Measurements from ENCODE around the gene PALM. TPM values are rescaled to one million over a fixed set of nuclear protein-coding genes. Genes with fewer than 3 reads are reported as not detected.
"Not testable (repeated sequence)": the region's sequence is repeated elsewhere in the genome, so short reads cannot be mapped to it uniquely, and the experiment has no call there.

PALM gene
- total and polyA plus RNA-seq, 10 of the 15 experiments (the other 5 are each of a cell fraction or from before 2014, with no cell fraction given): 0.09 to 0.95 (median 0.23) TPM; not detected in 2

- no TSS peak for BruUV-seq (replicated peaks)
- H3K79me2 ChIP-seq (ENCODE audit: control insufficient read depth, insufficient read depth, low read length): no peaks in the 10 kb centered on the region
- POLR2A ChIA-PET: no interaction called here
- H3K9ac ChIP-seq (ENCODE audit: control insufficient read depth, insufficient read depth, low read length): no peak overlapping the region
- intact Hi-C loops (cut with micrococcal nuclease; ENCODE audit: unreplicated experiment) (no loop called here), in situ Hi-C loops (cut with MboI) (no loop called here)
- DNase-seq (ENCODE audit: low read depth, low spot score) (no peak), FAIRE-seq (no peak), ATAC-seq (no peak)
- RAD21 ChIA-PET (ENCODE audit: unreplicated experiment): interaction anchor here (1.0 kb wide), 1 partner anchor 77 kb away, joined by 3 read pairs; the partner anchor contains the start of gene RNF126
- no peaks in the 10 kb centered on the region; the same call in 2 of the 3 replicates for H3K9me3 ChIP-seq (replicated peaks; ENCODE audit: control insufficient read depth, insufficient read depth, low read length)
- 63% methylated on average over 34 of the region's 36 CpGs for WGBS (ENCODE audit: insufficient coverage, insufficient replicate concordance, low lambda C conversion rate, missing lambda C conversion rate)
- TF ChIP-seq JUND (IDR thresholded peaks at IDR 0.05; ENCODE audit: low read depth, low read length): no peak
- H2AFZ ChIP-seq (ENCODE audit: control insufficient read depth, low read depth, low read length): no peak overlapping the region
- no peak overlapping the region for H3K4me3 ChIP-seq
- SMC1A ChIA-PET (ENCODE audit: uncharacterized antibody, unreplicated experiment): interaction anchor here (0.7 kb wide), 1 partner anchor 77 kb away, joined by 3 read pairs; the partner anchor contains the start of gene RNF126
- H3K4me1 ChIP-seq (ENCODE audit: control insufficient read depth, insufficient read depth, low read length): no peaks in the 10 kb centered on the region
- H3K36me3 ChIP-seq (ENCODE audit: control insufficient read depth in 2 of 2, insufficient read depth in 2 of 2, low read length in 1 of 2): no peaks in the 10 kb centered on the region
- no peaks in the 10 kb centered on the region for H4K20me1 ChIP-seq (ENCODE audit: control insufficient read depth, insufficient read depth)
- H3K4me2 ChIP-seq (ENCODE audit: control insufficient read depth, insufficient read depth): no peak overlapping the region
- no peaks in the 10 kb centered on the region for H3K27me3 ChIP-seq (replicated peaks in 1 of 2; ENCODE audit: control insufficient read depth in 2 of 2, insufficient read depth in 2 of 2, low read length in 1 of 2)
- H3K27ac ChIP-seq (ENCODE audit: control insufficient read depth, insufficient read depth): no peak overlapping the region
- CTCF ChIA-PET: interaction anchor here (0.6 to 1.3 kb wide), 3 partner anchors 18 to 77 kb away, joined by 3 to 4 read pairs (median 3); partner anchors contain the start of gene RNF126
Measured at GRCh38 chr19:739998-740715, 31.4 kb downstream of the PALM start.

DNA sequence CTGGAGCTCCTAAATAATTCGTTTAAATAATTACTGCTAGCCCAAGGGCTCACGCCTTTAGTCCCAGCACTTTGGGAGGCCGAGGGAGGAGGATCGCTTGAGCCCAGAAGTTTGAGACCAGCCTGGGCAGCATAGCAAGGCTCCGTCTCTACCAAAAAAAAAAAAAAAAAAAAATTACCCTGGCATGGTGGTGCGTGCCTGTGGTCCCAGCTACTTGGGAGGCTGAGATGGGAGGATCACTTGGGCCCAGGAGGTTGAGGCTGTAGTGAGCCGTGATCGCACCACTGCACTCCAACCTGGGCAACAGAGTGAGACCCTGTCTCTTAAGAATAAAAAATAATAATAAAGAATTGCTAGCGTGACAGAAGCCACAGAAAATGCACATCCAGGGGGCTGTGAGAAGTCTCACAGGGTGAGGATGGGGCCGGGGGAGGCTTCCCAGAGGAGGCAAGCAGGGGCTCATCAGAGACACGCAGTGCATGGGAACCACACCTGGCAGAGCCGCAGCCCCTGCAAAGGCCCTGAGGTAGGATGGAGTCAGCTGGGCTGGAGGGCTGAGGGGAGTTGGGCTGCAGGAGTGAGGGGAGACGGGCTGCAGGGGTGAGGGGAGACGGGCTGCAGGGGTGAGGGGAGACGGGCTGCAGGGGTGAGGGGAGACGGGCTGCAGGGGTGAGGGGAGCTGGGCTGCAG lies 32.2 kb downstream of the PALM start:
- H3K27ac ChIP-seq (ENCODE audit: control insufficient read depth, insufficient read depth); H3K9me3 ChIP-seq (replicated peaks; ENCODE audit: control insufficient read depth, insufficient read depth, low read length); H3K4me3 ChIP-seq; intact Hi-C loops (cut with micrococcal nuclease; ENCODE audit: unreplicated experiment); DNase-seq (ENCODE audit: low read depth, low spot score); H3K9ac ChIP-seq (ENCODE audit: control insufficient read depth, insufficient read depth, low read length); H3K4me2 ChIP-seq (ENCODE audit: control insufficient read depth, insufficient read depth); H4K20me1 ChIP-seq (ENCODE audit: control insufficient read depth, insufficient read depth); H3K36me3 ChIP-seq (ENCODE audit: control insufficient read depth in 2 of 2, insufficient read depth in 2 of 2, low read length in 1 of 2); in situ Hi-C loops (cut with MboI); H2AFZ ChIP-seq (ENCODE audit: control insufficient read depth, low read depth, low read length); H3K4me1 ChIP-seq (ENCODE audit: control insufficient read depth, insufficient read depth, low read length); ATAC-seq; FAIRE-seq; H3K27me3 ChIP-seq (replicated peaks in 1 of 2; ENCODE audit: control insufficient read depth in 2 of 2, insufficient read depth in 2 of 2, low read length in 1 of 2); H3K79me2 ChIP-seq (ENCODE audit: control insufficient read depth, insufficient read depth, low read length); BruUV-seq (replicated peaks): not testable (repeated sequence)
- CTCF ChIA-PET: interaction anchor here (0.6 kb wide), 1 partner anchor 78 kb away, joined by 3 read pairs; the partner anchor contains the start of gene RNF126
- SMC1A ChIA-PET (ENCODE audit: uncharacterized antibody, unreplicated experiment): interaction anchor here (0.7 kb wide), 1 partner anchor 78 kb away, joined by 3 read pairs; the partner anchor contains the start of gene RNF126
- POLR2A ChIA-PET: interaction anchor here (1.2 kb wide), 1 partner anchor 180 kb away, joined by 3 read pairs; no protein-coding TSS in a partner anchor
- 50% methylated on average over 11 of the region's 16 CpGs for WGBS (ENCODE audit: insufficient coverage, insufficient replicate concordance, low lambda C conversion rate, missing lambda C conversion rate)
- RAD21 ChIA-PET (ENCODE audit: unreplicated experiment): interaction anchor here (0.9 to 1.0 kb wide), 2 partner anchors 70 to 78 kb away, joined by 3 to 6 read pairs; partner anchors contain the start of gene RNF126
